ENCODE measurements around the gene GPC5.
A peak's percentile ranks its signal among the peaks of the same experiment; 100 is the strongest.

Gene GPC5

DNA sequence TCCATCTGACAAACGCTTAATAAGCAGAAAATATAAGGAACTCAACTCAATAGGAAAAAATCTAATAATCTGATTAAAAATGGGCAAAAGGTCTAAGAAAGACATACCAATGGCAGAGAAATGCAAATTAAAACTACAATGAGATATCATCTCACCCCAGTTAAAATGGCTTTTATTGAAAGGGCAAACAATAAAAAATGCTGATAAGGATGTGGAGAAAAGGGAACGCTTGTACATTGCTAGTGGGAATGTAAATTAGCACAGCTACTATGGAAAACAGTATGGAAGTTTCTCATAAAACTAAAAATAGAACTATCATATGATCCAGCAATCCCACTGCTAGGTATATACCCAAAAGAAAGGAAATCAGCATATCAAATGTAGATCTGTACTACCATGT, 1319.4 kb downstream of the GPC5 start:
- DNase-seq: peak; percentile 41 to 65

DNA sequence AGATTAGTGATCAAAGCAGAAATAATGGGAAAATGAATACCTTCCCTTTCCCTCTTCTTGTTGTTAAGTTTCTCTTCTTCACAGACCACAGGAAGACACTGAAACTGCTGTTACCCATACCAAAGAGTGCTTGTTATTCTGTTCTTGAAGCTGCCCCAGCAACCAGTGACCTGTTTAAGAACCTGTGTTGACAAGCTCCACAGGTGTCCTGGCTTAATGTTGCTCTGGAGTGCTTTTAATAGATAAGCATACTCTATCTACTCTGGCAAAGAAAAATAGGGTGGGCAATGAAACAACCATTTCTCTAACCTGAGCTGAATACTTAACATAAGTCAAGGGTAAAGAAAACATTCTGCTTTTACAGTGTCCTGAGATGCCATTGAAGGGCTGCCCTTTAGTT, 1321.4 kb downstream of the GPC5 start:
- no peak for DNase-seq

DNA sequence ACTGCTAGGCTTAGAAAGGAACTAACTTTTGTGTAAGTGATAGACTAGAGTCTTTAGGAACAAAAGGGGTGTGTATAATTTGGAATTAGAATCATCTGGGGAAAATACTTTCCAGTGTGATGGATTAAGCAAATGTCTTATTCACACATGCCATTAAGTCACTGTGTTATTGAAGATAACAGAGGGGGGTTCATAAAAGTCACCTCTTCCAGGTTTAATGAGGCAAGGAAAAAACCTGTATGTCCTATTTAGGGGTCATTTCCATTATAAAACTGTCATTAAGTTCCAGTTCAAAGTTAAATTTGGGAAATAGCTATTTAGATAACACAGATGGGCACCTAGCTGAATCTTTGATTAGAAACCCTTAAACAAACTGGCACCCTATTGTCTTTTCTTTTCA, 1323.2 kb downstream of the GPC5 start:
- no peak for DNase-seq

DNA sequence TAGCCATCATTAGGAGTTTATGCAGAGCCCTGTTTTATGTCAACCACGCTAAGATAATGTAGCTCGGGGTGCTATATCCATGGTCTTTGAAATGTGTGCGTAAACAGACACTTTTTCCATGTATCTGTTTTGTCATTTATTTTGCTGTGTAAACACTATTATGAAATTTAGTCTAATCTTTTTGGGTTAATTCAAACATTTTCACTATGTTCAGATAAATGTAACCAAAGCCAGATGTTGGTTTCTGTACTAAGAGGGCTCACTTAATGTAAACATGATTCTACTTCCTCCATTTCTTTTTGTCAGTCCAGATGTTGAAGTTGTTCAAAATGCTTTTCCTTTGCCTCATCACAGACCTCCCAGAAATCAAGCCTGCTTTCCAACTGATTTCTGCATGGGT, 1328.7 kb downstream of the GPC5 start:
- no peak for DNase-seq

DNA sequence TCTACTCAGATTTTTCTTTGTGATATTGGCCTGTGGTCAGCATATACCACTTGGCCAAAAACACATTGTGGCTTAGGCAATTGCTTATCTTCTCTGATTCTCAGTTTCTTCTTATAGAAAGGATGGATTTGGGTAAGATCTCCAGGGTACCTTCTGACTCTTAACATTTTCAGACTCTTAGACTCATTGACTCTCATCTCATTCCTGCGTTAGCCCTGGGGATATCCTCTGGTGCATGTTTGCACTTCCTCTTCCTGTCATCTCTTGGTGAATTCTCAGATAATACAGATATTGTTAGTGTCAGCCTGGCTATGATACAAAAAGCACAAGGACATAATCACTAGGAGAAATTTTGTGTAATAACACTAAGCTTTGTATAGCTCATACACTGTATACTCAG, 1335.6 kb downstream of the GPC5 start:
- DNase-seq: no peak

DNA sequence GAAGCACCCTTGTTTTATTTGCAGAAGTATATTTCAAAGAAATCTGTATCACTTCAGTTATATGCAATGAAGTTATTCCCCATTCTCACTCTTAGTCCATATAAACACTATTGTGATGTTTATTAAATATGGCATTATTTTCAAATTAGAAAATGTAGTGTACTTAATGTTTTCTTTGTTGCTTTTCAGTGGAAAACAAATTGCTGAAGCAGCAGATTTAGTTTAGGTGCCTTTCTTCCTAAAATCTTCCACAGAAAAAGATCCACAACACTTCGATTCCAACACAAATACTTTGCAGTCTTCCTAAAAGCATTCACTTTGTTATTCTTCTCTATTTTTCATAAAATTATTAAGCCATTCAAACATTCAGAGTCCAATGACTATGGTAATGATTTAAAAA, 1336.1 kb downstream of the GPC5 start:
- no peak for DNase-seq

DNA sequence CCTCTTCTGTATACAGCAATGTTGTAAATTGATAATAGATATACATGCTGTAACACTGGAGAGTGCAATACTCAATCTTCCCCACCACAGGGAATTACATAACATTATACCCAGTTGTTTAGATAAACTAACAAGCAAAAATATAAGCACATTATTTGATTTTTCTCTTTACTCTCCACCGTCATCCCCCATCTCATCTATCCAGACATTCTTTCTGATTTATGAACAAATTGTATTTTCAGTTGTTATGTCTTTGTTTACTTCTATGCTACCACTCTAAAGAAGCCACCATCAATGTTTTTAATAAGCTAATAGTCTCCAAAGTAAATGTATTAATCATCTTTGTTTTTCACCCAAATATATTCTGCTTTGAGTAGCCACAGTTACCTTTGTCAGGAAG, 1337.5 kb downstream of the GPC5 start:
- DNase-seq: no peak

DNA sequence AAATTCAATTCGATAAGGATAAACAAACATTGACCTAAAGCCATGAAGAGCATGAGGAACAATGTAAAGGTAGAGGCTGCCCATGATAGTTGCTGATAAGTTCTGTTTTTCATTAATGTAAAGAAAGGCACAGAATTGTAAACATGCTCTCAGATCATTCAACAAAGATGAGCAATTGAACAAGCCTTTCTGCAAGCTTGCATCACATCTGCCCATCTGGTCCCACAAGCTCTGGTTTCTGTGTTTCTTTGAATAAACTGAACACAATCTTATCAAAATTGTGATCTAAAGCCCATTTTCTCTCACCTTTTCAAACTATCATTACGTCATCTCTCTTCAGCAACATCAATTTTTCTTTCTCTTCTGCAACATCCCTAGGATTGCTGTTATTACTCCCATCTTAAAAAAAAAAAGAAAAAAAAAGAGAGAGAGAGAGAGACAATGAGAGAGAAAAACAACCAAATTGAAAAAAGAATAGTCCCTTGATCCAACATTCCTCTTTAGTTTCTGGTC, 1340.9 kb downstream of the GPC5 start:
- no peak for DNase-seq

DNA sequence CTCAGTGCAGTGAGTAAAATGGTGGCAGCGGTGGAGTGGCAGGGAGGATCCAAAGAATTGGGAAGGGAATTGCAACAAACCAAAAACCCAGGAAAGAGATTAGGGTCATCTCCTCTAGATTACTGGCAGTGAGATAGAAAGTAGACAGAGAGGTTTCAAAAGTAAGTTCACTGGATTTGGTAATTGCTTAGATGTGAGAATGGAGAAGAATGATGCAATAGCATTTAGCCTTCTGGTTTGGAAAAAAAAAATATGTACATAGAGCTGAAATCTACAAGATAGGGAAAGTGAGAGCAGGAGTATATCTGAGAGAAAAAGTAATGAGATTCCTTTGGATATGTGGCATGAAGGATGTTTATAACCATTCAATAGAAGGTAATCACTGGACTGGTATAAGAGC, 1345.6 kb downstream of the GPC5 start:
- DNase-seq: no peak

DNA sequence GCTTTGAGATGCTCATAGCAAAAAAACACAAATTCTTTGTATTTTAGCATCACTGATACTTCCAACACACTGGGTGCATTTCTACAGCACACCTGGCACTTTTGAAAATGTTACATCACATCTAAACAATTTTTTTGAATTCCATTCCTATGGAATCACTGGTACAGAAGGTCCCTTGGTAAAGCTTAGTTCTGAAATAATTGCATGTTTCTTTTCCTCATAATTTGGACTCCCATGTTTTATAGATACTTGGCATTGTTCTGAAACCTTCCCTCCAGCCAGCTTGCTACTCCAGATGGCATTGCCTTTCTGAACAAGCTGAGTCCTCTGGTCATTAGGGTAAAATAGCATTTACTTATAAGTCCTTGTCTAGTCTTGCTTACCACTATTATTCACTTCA, 1346.8 kb downstream of the GPC5 start:
- no peak for DNase-seq

DNA sequence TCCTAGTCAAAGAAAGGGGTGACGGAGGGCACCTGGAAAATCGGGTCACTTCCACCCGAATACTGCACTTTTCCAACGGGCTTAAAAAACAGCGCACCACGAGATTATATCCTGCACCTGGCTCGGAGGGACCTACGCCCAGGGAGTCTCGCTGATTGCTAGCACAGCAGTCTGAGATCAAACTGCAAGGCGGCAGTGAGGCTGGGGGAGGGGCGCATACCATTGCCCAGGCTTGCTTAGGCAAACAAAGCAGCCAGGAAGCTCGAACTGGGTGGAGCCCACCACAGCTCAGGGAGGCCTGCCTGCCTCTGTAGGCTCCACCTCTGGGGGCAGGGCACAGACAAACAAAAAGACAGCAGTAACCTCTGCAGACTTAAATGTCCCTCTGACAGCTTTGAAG, 1354.3 kb downstream of the GPC5 start:
- DNase-seq: peak in 1 of 2 experiments; percentile 43

DNA sequence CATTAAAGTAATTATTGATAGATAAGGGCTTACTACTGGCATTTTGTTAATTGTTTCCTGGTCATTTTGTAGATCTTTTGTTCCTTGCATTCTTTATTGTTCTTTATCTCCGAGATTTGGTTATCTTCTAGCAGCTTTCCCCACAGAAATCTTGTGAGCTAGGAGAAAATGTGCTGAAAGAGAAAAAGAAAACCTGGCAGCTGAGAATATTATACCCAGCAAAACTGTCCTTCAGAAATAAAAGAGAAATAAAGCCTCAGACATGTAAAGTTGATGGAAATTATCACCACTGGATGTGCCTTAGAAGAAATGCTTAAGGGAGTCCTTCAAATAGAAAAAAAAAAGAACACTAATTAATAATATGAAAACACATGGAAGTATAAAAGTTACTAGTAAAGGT, 1363.3 kb downstream of the GPC5 start:
- no peak for DNase-seq

DNA sequence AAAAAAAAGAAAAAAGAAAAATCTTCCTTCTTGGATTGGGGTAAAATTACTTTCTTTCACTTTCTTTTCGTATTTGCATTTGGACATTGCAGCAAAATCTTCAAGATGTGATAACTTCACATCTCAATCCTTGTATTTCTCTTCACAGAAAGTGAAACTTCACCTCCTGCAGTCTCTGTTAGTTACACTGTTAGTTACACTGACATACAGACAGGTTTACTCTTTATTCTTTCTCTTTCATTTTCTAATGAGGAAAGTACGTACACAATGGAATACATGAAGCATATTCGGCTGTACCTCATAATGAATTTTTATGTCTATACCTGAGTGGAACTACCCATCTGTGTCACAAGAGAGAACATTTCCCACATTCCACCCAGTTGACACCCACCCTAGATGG, 1369.0 kb downstream of the GPC5 start:
- DNase-seq: no peak

DNA sequence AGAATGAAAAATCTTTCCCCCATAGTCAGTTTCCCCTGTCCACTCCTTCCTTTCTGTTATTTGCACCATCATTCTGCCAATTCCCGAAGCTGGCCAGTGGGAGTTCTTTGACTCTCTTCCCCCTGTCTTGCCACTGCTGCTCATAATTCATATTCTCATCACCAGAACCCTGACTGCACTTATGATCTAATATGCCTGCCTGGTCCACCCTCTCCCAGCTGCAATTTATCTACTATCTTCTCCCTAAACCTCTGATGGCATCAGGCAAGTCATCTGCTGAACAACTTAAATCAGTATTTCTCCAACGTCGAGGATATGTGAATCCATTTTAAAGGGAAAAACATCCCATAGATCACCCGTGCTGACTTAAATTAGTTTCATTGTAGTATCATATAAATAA, 1370.2 kb downstream of the GPC5 start:
- no peak for DNase-seq

DNA sequence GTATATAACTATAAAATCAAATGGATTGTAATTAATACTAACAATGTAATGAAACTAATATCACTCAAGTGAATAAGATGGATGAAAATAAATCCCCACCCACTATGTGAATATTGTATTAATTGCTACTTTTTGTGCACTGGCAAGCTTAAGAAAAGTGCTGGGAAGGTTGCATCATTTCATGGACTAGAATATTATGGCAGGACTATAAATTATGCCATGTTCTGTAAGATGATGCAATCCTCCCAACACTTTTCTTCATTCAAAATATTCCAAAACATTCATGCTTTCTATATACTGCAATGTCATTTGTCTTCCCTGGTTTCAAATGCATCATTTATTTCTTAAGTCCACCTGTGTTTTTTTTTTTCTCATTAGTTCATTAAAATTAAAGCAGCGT, 1370.6 kb downstream of the GPC5 start:
- DNase-seq: no peak

DNA sequence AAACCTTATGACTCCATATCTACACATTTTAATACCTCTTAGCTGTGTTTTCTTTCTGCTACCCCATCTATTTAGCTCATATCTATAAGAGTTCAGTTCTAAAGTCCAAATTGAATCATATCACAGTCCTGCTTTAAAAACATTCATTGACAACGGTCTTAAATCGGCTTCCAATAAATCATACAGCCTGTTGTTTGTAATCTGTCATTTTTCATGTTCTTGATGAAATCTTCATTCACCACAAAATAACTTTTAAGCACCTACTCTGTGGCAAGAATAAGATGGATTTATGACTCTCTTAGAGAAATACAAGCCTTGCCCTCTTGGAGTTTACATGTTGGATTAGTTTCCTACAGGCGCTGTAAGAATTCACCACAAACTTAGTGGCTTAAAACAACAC, 1377.2 kb downstream of the GPC5 start:
- no peak for DNase-seq

DNA sequence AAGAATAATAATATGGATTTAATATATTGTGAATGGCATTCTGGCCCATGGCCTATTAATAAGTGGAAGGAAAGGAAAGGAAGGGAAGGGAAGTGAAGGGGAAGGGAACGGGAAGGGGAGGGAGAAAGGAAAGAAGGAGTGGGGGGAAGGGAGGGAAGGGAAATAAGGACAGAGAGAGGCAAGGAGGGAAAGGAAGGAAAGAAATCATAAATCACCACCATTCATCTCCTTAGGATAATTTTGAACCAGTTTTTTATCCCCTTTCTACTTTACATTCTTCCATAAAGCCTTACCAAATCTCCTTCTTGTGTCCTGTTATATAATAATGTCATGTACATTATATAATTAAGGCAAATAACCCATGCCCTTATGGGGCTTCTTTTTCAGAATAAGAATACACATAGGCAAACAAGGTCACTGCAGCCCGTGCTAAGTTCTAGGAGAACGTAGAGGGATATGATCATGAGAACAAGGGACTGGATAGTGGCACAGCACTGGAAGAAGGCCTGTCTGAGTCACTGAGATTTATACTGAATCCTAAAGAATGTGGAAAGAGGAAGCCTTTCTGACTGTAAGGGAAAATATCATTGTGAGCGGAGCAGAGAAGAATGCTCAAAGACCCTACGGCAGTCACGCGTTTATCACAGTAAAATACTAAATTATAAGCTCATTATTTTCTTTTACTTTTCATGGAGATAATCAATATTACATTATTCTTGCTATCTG, 1383.7 kb downstream of the GPC5 start:
- no peak for DNase-seq

DNA sequence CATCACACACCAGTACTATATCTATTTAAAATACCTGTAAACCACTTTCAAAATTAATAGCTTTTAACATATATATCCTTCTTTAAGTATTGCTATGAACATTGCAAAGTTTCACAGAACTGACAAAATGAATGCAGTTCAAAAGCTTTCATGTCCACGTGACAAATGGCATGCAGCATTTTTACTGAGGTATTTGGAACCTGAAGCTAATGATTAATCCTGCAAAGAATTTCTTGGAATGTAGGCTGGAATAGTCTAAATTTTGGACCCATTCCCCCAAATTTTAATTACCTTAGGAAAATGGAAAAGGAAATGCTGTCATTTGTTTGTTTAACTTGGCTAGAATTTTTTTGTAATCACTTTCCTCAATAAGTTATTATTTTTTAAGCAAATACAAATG, 1404.4 kb downstream of the GPC5 start:
- no peak for DNase-seq

DNA sequence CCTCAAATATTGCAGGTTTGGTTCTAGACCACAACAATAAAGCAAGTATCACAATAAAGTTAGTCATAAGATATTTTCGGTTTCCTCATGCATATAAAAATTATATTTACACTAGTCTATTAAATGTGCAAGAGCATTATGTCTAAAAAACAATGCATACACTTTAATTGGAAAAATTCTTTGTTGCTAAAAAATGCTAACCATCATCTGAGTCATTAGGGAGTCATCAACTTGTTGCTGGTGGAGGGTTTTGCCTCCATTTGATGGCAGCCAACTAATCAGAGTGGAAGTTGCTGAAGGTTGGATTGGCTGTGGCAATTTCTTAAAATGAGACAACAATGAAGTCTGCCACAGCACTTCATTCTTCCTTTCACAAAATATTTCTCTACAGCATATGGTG, 1405.9 kb downstream of the GPC5 start:
- no peak for DNase-seq

DNA sequence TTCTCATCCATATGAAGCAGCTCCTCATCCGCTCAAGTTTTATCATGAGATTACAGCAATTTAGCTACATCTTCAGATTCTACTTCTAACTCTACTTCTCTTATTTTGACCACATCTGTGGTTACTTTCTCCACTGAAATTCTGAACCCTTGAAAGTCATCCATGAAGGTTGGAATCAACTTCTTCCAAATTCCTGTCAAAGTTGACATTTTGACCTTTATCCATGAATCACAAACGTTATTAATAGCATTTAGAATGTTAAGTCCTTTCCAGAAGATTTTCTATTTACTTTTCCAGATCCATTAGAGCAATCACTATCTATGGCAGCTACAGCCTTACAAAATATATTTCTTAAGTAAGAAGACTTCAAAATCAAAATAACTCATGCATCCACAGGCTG, 1406.5 kb downstream of the GPC5 start:
- no peak for DNase-seq

DNA sequence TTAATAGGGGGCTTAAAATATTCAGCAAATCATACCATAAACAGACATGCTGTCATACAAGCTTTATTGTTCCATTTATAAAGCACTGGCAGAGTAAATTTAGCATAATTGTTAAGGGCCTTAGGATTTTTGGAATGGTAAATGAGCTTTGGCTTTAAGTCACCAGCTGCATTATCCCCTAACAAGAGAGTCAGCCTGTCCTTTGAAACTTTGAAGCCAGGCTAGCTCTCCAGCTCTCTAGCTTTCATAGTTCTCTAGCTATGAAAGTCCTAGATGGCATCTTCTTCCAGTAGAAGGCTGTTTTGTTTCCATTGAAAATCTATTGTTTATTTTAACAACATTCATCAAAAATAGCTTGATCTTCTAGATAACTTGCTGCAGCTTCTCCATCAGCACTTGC, 1407.3 kb downstream of the GPC5 start:
- DNase-seq: no peak

DNA sequence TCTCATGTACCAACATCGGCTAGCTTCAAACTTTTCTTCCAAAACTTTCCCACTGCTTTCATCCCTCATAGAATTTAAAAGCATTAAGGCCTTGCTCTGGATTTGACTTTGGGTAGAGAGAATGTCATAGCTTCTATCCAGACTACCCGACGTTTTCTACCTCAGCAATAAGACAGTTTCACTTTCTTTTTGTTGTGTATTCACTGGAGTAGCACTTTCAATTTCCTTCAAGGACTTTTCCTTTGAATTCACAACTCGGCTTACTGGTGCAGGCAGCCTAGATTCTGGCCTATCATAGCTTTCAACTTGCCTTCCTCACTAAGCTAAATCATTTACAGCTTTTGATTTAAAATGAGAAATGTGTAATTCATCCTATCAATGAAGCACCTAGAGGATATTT, 1407.8 kb downstream of the GPC5 start:
- DNase-seq: no peak

DNA sequence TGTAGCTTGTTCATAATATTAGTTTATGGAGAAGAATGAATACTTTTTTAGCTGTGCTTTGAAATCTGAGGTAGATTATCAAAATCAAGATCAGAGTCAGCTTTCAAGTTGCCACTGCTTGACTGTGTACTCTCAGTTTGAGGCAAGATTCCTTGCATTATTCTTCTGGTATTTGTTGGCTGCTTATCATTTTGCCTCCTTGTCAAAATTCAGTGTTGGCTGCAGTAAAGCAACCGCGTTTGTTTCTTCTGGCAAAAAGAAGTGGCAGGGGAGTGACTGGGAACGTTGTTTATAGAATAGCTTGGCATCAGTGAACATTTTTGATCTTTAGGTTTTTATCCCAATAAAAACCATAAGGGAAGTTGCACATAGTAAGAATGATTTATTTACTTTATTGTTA, 1408.9 kb downstream of the GPC5 start:
- no peak for DNase-seq

DNA sequence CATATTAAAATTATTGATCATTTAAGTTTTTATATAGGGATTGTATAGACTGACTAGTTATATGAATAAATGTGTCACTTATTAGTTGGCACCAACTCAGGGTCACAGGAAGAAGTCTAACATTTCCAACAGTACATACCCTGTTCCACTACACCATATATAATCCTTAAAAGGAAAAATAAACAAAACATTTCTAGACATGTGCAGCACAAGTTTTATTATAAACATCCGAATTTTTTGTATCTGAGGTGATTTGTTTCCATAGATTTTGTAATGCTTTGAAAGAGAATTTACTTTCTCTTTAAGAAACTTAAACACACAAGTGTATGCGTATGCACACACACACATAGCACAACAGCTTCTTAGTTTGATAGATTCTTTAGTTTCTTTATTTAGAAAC, 1409.5 kb downstream of the GPC5 start:
- no peak for DNase-seq

DNA sequence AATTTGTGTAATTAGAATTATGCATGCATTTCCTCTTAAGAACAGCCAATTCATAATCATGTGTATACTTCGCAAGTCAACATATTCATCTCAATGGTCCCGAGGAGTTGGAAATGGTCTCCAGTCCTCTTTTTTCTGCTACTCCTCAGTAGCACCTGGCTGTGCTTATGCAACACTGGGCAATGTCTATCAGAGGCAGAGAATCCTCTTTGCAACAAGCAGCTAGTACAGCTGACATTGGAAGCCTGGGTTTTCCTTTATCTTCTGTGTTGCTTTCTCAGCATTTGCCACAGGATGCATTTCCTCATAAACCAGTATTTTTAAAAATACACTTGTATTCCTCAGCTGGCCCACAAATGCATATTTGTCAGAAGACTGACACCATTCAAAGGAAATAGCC, 1422.9 kb downstream of the GPC5 start:
- DNase-seq: no peak

DNA sequence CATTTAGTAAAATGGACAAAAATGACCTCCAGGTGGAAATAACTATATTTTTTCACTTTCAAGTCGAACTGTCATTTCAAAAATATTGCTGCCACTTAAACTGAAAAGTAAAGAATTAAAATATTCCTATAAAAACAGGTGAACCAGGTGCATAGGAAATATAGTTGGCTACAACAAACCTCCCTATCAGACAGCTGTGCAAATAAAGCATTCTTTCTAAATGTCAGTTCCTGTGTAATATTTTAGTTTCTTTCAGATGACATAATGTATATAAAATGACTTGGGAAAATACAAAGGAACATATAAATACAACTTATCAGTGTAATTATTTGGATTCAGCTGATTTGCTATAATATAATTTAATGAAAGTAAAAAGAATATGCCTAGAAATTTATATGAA, 1424.6 kb downstream of the GPC5 start:
- no peak for DNase-seq

Measured in NCI-H526 (cell line).